GM23248 (cell line): ENCODE data around the gene CRYGD. TPM values are rescaled to one million over a fixed set of nuclear protein-coding genes. Genes with fewer than 3 reads are reported as not detected.
"Not testable (repeated sequence)": the region's sequence is repeated elsewhere in the genome, so short reads cannot be mapped to it uniquely, and the experiment has no call there.

Source experiments
- DNase-seq: peaks from one replicate; pipeline ENCODE4 v3.0.0-alpha.2; 2015
- H2AFZ ChIP-seq: fragments of 200-600 bp; sonication (generic); 2 replicates; pipeline ENCODE4 v1.6.1; 2016; ENCODE audit warnings: antibody characterized with exemption
- H3F3A ChIP-seq: fragments of 200-600 bp; sonication (generic); 2 replicates; pipeline ENCODE4 v1.6.1; 2016; ENCODE audit warnings: mild to moderate bottlenecking, antibody characterized with exemption, mixed run types; ENCODE audit not compliant: insufficient read depth
- H3K27ac ChIP-seq: fragments of 200-600 bp; sonication (generic); 2 replicates; pipeline ENCODE4 v1.5.1; 2016; ENCODE audit warnings: mild to moderate bottlenecking
- H3K27me3 ChIP-seq: fragments of 200-600 bp; sonication (generic); replicated peaks from 2 replicates; pipeline ENCODE4 v1.6.1; 2016; ENCODE audit warnings: mild to moderate bottlenecking; ENCODE audit not compliant: insufficient read depth
- H3K36me3 ChIP-seq: fragments of 200-600 bp; sonication (generic); 2 replicates; pipeline ENCODE4 v1.6.1; 2016; ENCODE audit warnings: low read depth, mild to moderate bottlenecking
- H3K4me1 ChIP-seq: fragments of 200-600 bp; sonication (generic); 2 replicates; pipeline ENCODE4 v1.6.1; 2016; ENCODE audit warnings: mild to moderate bottlenecking; ENCODE audit not compliant: insufficient read depth
- H3K4me2 ChIP-seq: fragments of 200-600 bp; sonication (generic); one replicate; pipeline ENCODE4 v1.6.1; 2016; ENCODE audit warnings: mild to moderate bottlenecking; ENCODE audit not compliant: unreplicated experiment
- H3K4me3 ChIP-seq: fragments of 200-600 bp; sonication (generic); 2 replicates; pipeline ENCODE4 v1.5.1; 2016; ENCODE audit warnings: mild to moderate bottlenecking
- H3K79me2 ChIP-seq: fragments of 200-600 bp; sonication (generic); 2 replicates; pipeline ENCODE4 v1.6.1; 2016; ENCODE audit warnings: mild to moderate bottlenecking; ENCODE audit not compliant: insufficient read depth
- H3K9ac ChIP-seq: fragments of 200-600 bp; sonication (generic); 2 replicates; pipeline ENCODE4 v1.6.1; 2016; ENCODE audit warnings: mild to moderate bottlenecking
- H3K9me2 ChIP-seq: fragments of 200-600 bp; sonication (generic); 2 replicates; pipeline ENCODE4 v1.6.1; 2016; ENCODE audit warnings: mixed run types, mild to moderate bottlenecking, moderate library complexity; ENCODE audit not compliant: insufficient read depth
- H3K9me3 ChIP-seq: fragments of 200-600 bp; sonication (generic); one replicate; pipeline ENCODE4 v1.6.1; 2017; ENCODE audit warnings: low read depth
- H4K20me1 ChIP-seq: fragments of 200-600 bp; sonication (generic); 2 replicates; pipeline ENCODE4 v1.6.0; 2016; ENCODE audit not compliant: insufficient read depth
- EZH2 ChIP-seq: fragments of 200-600 bp; sonication (generic); IDR thresholded peaks from 2 replicates; pipeline ENCODE4 v1.6.1; 2018; ENCODE audit warnings: antibody characterized with exemption, mild to moderate bottlenecking; ENCODE audit not compliant: insufficient read depth, poor library complexity, severe bottlenecking
- EZH2phosphoT487 ChIP-seq: fragments of 200-600 bp; sonication (generic); IDR thresholded peaks from 2 replicates; pipeline ENCODE4 v1.6.1; 2018; ENCODE audit warnings: antibody characterized with exemption, moderate library complexity, mild to moderate bottlenecking, low read depth; ENCODE audit not compliant: insufficient read depth
- WGBS, 2 experiments: methylation state at CpG; one replicate each; pipeline ENCODE4 v1.1.6; 2015 to 2017; ENCODE audit warnings: low lambda C conversion rate in 2 of 2, low coverage in 1 of 2; ENCODE audit errors: missing lambda C conversion rate in 2 of 2; 5-methylcytosine and 5-hydroxymethylcytosine counted together
- in situ Hi-C: fragments of 300-500 bp; cut with MboI; formaldehyde crosslinking; loops from 2 replicates; pipeline ENCODE4 v1.15.0; 2020
- polyA plus RNA-seq: library from polyadenylated mRNA; unstranded; fragments of >200 nt; fragmentation: Nextera tagmentation; extraction: Ambion mirVana; gene quantifications from 2 replicates; pipeline ENCODE4 v1.2.1, GENCODE V29; 2016
- total RNA-seq: library from RNA; depleted of rRNA; stranded (reverse); fragments of >200 nt; shearing (Covaris generic); gene quantifications from 2 replicates; pipeline ENCODE4 v1.2.3, GENCODE V29; 2014

Gene CRYGD
- total and polyA plus RNA-seq, 2 experiments from 2014 or later, result not detected

DNA sequence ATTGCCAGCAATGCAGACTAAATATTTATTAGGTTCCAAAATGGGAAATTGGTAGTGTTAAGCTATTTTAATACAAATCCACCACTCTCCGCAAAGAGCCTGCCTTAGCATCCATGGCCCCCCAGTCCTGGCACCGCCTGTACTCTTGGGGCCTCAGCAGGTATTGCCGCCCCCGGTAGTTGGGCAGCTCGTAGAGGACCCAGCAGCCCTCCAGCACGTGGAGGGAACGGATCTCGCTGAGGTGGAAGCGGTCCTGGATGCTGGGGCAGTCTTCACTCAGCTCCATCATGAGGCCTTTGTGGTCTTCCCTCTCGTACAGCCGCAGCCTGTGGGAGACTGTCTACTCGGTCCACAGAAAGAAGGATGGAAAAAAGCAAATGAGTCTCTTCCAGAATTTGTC lies 3.8 kb upstream of the CRYGD start:
- no peak overlapping the region for H3K27ac ChIP-seq
- H4K20me1 ChIP-seq, result no peaks in the 10 kb centered on the region
- no peaks in the 10 kb centered on the region for H3K4me1 ChIP-seq
- no peaks in the 10 kb centered on the region for H3F3A ChIP-seq
- WGBS, 2 experiments, result 70 to 75% methylated on average over 12 of the region's 12 CpGs
- H3K9ac ChIP-seq, result no peak overlapping the region
- H3K36me3 ChIP-seq, result no peaks in the 10 kb centered on the region
- no peak overlapping the region for H2AFZ ChIP-seq
- no peaks in the 10 kb centered on the region for H3K9me3 ChIP-seq
- no peak overlapping the region for H3K4me2 ChIP-seq
- H3K9me2 ChIP-seq, result no peaks in the 10 kb centered on the region
- DNase-seq, result no peak
- in situ Hi-C loops, result no loop called here
- no peaks in the 10 kb centered on the region for H3K79me2 ChIP-seq
- TF ChIP-seq EZH2, result no peak
- H3K27me3 ChIP-seq, result peaks cover 31% of the 10 kb centered on the region
- H3K4me3 ChIP-seq, result no peak overlapping the region

DNA sequence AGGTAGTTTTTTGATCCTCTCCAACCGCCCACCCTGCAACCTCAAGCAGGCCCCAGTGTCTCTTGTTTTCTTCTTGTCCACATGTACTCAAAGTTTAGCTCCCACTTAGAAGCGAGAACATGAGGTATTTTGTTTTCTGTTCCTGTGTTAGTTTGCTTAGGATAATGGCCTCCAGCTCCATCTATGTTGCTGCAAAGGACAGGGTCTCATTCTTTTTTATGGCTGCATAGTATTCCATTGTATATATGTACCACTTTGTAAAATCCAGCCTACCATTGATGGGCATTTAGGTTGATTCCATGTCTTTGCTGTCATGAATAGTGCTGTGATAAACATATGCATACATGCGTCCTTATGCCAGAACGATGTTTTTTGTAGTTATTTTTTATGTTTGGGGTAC lies 2.8 kb upstream of the CRYGD start:
- no peaks in the 10 kb centered on the region for H3K36me3 ChIP-seq
- no peaks in the 10 kb centered on the region for H3K79me2 ChIP-seq
- 57 to 65% methylated on average over 4 of the region's 4 CpGs for WGBS, 2 experiments
- H2AFZ ChIP-seq, result no peak overlapping the region
- no peak overlapping the region for H3K9ac ChIP-seq
- H3K4me3 ChIP-seq, result no peak overlapping the region
- H3F3A ChIP-seq, result no peaks in the 10 kb centered on the region
- H3K27ac ChIP-seq, result no peak overlapping the region
- H3K4me2 ChIP-seq, result no peak overlapping the region
- DNase-seq, result no peak
- no peaks in the 10 kb centered on the region for H3K9me2 ChIP-seq
- no peaks in the 10 kb centered on the region for H3K9me3 ChIP-seq
- H4K20me1 ChIP-seq, result no peaks in the 10 kb centered on the region
- peaks cover 31% of the 10 kb centered on the region for H3K27me3 ChIP-seq
- no peak for TF ChIP-seq EZH2
- no peak for TF ChIP-seq EZH2phosphoT487
- in situ Hi-C loops, result no loop called here
- H3K4me1 ChIP-seq, result no peaks in the 10 kb centered on the region

DNA sequence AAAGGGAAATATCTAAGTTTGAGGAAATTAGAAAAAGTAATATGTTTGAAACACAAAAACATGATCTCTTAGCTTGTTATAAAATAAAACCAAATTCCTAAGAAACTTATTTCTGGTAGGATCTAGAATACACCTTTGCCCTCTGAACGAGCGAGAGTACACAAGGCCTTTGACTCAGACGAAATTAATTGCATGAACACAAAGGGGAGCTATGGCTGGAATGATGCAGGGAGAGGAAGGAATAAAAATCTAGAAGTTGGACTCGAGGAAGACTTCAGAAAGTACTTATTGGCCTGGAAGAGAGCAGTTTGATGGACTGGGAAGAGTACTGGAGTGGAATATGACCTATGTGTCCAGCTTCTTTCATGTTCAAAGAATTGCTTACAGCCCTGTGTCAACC lies 927 bp upstream of the CRYGD start:
- H3K79me2 ChIP-seq, result no peaks in the 10 kb centered on the region
- no peaks in the 10 kb centered on the region for H3K4me1 ChIP-seq
- in situ Hi-C loops, result no loop called here
- WGBS, 2 experiments, result 72 to 73% methylated on average over 4 of the region's 4 CpGs
- H3K27me3 ChIP-seq, result peaks cover 44% of the 10 kb centered on the region
- H3K9ac ChIP-seq, result no peak overlapping the region
- no peaks in the 10 kb centered on the region for H3K9me3 ChIP-seq
- no peaks in the 10 kb centered on the region for H4K20me1 ChIP-seq
- DNase-seq, result no peak
- TF ChIP-seq EZH2phosphoT487 (no peak), EZH2 (peak; percentile 31)
- no peak overlapping the region for H3K27ac ChIP-seq
- H3F3A ChIP-seq, result no peaks in the 10 kb centered on the region
- H2AFZ ChIP-seq, result no peak overlapping the region
- no peaks in the 10 kb centered on the region for H3K36me3 ChIP-seq
- no peaks in the 10 kb centered on the region for H3K9me2 ChIP-seq
- H3K4me3 ChIP-seq, result no peak overlapping the region
- no peak overlapping the region for H3K4me2 ChIP-seq

- Histone ChIP-seq H3K4me2 (no peak overlapping the region), H2AFZ (no peak overlapping the region), H3K79me2 (no peaks in the 10 kb centered on the region), H4K20me1 (no peaks in the 10 kb centered on the region), H3K9me3 (no peaks in the 10 kb centered on the region), H3K4me1 (no peaks in the 10 kb centered on the region), H3K9ac (no peak overlapping the region), H3K4me3 (no peak overlapping the region), H3F3A (no peaks in the 10 kb centered on the region), H3K27me3 (peaks cover 43% of the 10 kb centered on the region), H3K9me2 (no peaks in the 10 kb centered on the region), H3K27ac (no peak overlapping the region), H3K36me3 (no peaks in the 10 kb centered on the region)
- TF ChIP-seq EZH2 (no peak), EZH2phosphoT487 (no peak)
- in situ Hi-C loops, result no loop called here
- WGBS, 2 experiments, result 64 to 82% methylated on average over 1 of the region's 1 CpG
- no peak for DNase-seq
Observed at GRCh38 chr2:208122248-208122647, 2.1 kb downstream of the CRYGD start.

- H3K36me3 ChIP-seq, result no peaks in the 10 kb centered on the region
- WGBS, 2 experiments, result 43 to 70% methylated on average over 3 of the region's 3 CpGs
- no peak for DNase-seq
- H3K9ac ChIP-seq, result no peak overlapping the region
- no peaks in the 10 kb centered on the region for H3K4me1 ChIP-seq
- H3K9me3 ChIP-seq, result no peaks in the 10 kb centered on the region
- H3K27ac ChIP-seq, result no peak overlapping the region
- peaks cover 32% of the 10 kb centered on the region for H3K27me3 ChIP-seq
- no peaks in the 10 kb centered on the region for H4K20me1 ChIP-seq
- no peak for TF ChIP-seq EZH2
- TF ChIP-seq EZH2phosphoT487, result no peak
- H3K79me2 ChIP-seq, result no peaks in the 10 kb centered on the region
- H2AFZ ChIP-seq, result no peak overlapping the region
- H3K9me2 ChIP-seq, result no peaks in the 10 kb centered on the region
- in situ Hi-C loops, result no loop called here
- H3K4me2 ChIP-seq, result no peak overlapping the region
- H3F3A ChIP-seq, result no peaks in the 10 kb centered on the region
- H3K4me3 ChIP-seq, result no peak overlapping the region
Observed at GRCh38 chr2:208118918-208119317, 5.4 kb downstream of the CRYGD start.

GRCh38 chr2:208117390-208117789 lies 6.9 kb downstream of the CRYGD start:
- 58 to 60% methylated on average over 11 of the region's 11 CpGs for WGBS, 2 experiments
- in situ Hi-C loops, result not testable (repeated sequence)

More at GRCh38 chr2:208117390-208117789, 6.9 kb downstream of the CRYGD start:
- not testable (repeated sequence) for H3K9ac ChIP-seq, H3F3A ChIP-seq, H3K9me3 ChIP-seq, H3K36me3 ChIP-seq, H3K27ac ChIP-seq, H4K20me1 ChIP-seq, H3K4me3 ChIP-seq, DNase-seq, H2AFZ ChIP-seq, H3K79me2 ChIP-seq, H3K4me1 ChIP-seq, H3K9me2 ChIP-seq, H3K4me2 ChIP-seq
- peaks cover 40% of the 10 kb centered on the region for H3K27me3 ChIP-seq
